ENCODE data around the gene CPED1.

CPED1 gene

GRCh38 chr7:121083138-121083789 lies 94.8 kb downstream of the CPED1 start:
- Histone ChIP-seq H3K27me3 (ENCODE audit: insufficient read depth, poor library complexity, severe bottlenecking) (no peaks in the 10 kb centered on the region), H3K27ac (ENCODE audit: poor library complexity, severe bottlenecking) (peak overlapping the region; percentile 98), H3K36me3 (ENCODE audit: low read depth) (no peaks in the 10 kb centered on the region), H3K4me1 (ENCODE audit: insufficient read depth, poor library complexity, severe bottlenecking) (peaks cover 39% of the 10 kb centered on the region), H3K4me3 (ENCODE audit: severe bottlenecking) (no peak overlapping the region), H3K9me3 (ENCODE audit: severe bottlenecking) (no peaks in the 10 kb centered on the region)
- TF ChIP-seq CTCF (IDR thresholded peaks at IDR 0.05; ENCODE audit: poor library complexity, severe bottlenecking): no peak
- DNase-seq (ENCODE audit: low spot score): no peak
- peak; percentile 65 for ATAC-seq (ENCODE audit: low read depth)

- H3K9me3 ChIP-seq (ENCODE audit: severe bottlenecking): no peaks in the 10 kb centered on the region
- TF ChIP-seq CTCF (IDR thresholded peaks at IDR 0.05; ENCODE audit: poor library complexity, severe bottlenecking): no peak
- peaks cover 39% of the 10 kb centered on the region for H3K4me1 ChIP-seq (ENCODE audit: insufficient read depth, poor library complexity, severe bottlenecking)
- ATAC-seq (ENCODE audit: low read depth) (peak; percentile 38; the same call in 2 of the 3 replicates), DNase-seq (ENCODE audit: low spot score) (no peak)
- no peaks in the 10 kb centered on the region for H3K27me3 ChIP-seq (ENCODE audit: insufficient read depth, poor library complexity, severe bottlenecking)
- no peaks in the 10 kb centered on the region for H3K36me3 ChIP-seq (ENCODE audit: low read depth)
- H3K4me3 ChIP-seq (ENCODE audit: severe bottlenecking): no peak overlapping the region
- peak overlapping the region; percentile 98 for H3K27ac ChIP-seq (ENCODE audit: poor library complexity, severe bottlenecking)
Observed at GRCh38 chr7:121083790-121084251, 95.3 kb downstream of the CPED1 start.

DNA sequence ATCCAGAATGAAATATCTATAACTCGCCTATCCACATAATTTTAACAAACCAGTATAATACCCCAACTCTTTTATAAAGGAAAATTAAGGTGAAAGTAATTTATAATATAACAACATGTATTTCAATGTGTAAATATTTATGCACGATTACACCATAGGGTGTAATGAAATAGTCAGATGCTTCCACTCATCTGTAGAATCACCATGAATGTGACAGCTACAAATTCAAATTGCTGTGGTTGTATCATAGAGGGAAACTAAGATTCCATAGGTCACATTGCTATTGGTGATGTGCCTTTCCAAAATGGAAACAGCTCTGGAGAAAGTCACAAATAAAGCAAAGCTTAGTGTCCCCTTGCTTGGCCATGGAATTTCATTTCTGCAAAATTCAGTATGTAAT lies 95.7 kb downstream of the CPED1 start:
- Histone ChIP-seq H3K27me3 (ENCODE audit: insufficient read depth, poor library complexity, severe bottlenecking) (no peaks in the 10 kb centered on the region), H3K27ac (ENCODE audit: poor library complexity, severe bottlenecking) (peak overlapping the region; percentile 98), H3K4me3 (ENCODE audit: severe bottlenecking) (no peak overlapping the region), H3K36me3 (ENCODE audit: low read depth) (no peaks in the 10 kb centered on the region), H3K4me1 (ENCODE audit: insufficient read depth, poor library complexity, severe bottlenecking) (peaks cover 39% of the 10 kb centered on the region), H3K9me3 (ENCODE audit: severe bottlenecking) (no peaks in the 10 kb centered on the region)
- no peak for TF ChIP-seq CTCF (IDR thresholded peaks at IDR 0.05; ENCODE audit: poor library complexity, severe bottlenecking)
- DNase-seq (ENCODE audit: low spot score): no peak
- no peak for ATAC-seq (ENCODE audit: low read depth)

DNA sequence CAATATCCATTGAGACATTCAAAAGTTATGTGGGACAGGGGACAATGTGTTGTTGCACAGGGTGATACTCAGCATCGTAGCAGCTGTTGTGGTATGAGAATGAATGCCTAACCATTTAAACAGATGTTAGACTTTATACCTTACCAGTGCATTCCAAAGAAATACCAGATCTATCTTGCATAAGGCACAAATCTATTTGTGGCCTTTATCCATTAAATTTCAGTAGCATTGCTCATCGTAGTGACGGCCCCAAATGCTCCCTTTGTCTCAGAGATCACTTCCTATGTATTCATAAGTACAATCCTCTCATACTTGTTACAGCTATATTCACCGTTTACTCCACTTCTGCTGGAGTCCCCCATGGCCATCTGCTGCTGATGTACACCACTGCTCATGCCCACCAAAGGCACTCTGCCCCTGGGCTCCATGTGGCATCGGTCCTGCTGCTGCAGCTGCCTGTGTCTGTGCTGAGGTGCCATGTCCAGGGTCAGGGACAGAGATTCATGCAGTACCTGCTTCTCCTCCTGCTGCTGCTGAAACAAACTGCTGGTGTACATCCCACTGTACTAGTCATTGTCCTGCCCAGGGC lies 96.3 kb downstream of the CPED1 start:
- Histone ChIP-seq H3K27me3 (ENCODE audit: insufficient read depth, poor library complexity, severe bottlenecking) (no peaks in the 10 kb centered on the region), H3K4me1 (ENCODE audit: insufficient read depth, poor library complexity, severe bottlenecking) (peaks cover 39% of the 10 kb centered on the region), H3K36me3 (ENCODE audit: low read depth) (no peaks in the 10 kb centered on the region), H3K27ac (ENCODE audit: poor library complexity, severe bottlenecking) (peak overlapping the region; percentile 98), H3K9me3 (ENCODE audit: severe bottlenecking) (no peaks in the 10 kb centered on the region), H3K4me3 (ENCODE audit: severe bottlenecking) (no peak overlapping the region)
- ATAC-seq (ENCODE audit: low read depth) (peak; percentile 84), DNase-seq (ENCODE audit: low spot score) (peak; percentile 59)
- TF ChIP-seq CTCF (IDR thresholded peaks at IDR 0.05; ENCODE audit: poor library complexity, severe bottlenecking): no peak

- no peak for TF ChIP-seq CTCF (IDR thresholded peaks at IDR 0.05; ENCODE audit: poor library complexity, severe bottlenecking)
- Histone ChIP-seq H3K9me3 (ENCODE audit: severe bottlenecking) (no peaks in the 10 kb centered on the region), H3K27ac (ENCODE audit: poor library complexity, severe bottlenecking) (peak overlapping the region; percentile 98), H3K4me1 (ENCODE audit: insufficient read depth, poor library complexity, severe bottlenecking) (peaks cover 39% of the 10 kb centered on the region), H3K4me3 (ENCODE audit: severe bottlenecking) (no peak overlapping the region), H3K27me3 (ENCODE audit: insufficient read depth, poor library complexity, severe bottlenecking) (no peaks in the 10 kb centered on the region), H3K36me3 (ENCODE audit: low read depth) (no peaks in the 10 kb centered on the region)
- no peak for ATAC-seq (ENCODE audit: low read depth)
- DNase-seq (ENCODE audit: low spot score): no peak
Observed at GRCh38 chr7:121085922-121086321, 97.4 kb downstream of the CPED1 start.

All from RWPE2 (cell line).